Measurements from ENCODE around the gene SORBS1. TPM values are rescaled to one million over a fixed set of nuclear protein-coding genes. Genes with fewer than 3 reads are reported as not detected.

The SORBS1 gene
- total and polyA plus RNA-seq, 2 of the 13 experiments (the other 11 are each of a cell fraction or from before 2014, with no cell fraction given) = 16.8 to 39.8 TPM

DNA sequence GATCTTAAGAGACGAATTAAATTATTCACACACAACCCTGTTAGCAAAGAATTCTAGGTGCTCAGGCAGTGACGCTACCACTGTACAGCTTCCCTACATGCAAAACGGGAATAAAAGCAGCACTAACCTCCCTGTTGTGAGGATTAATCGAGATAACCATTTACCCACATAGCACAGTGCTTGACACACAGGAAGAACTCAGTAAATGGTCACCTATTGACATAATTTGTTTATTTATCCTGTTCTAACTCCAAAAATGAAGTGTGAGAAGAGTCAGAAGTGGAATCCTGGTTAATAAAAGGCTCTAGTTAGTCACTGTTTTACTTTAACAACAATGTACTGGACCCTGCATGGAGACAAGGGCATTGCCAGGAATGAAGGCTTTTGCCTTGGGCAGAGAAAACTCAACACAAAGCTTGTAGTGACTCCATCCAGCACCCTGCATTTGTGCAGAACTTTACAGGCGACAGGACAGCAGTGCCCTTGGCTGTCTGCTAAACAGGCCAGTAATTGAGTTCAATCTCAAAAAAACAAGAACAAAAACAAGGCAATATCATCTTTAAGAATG lies 103.8 kb downstream of the SORBS1 start (continued):
- TF ChIP-seq RFXAP (CRISPR knock-in tag; IDR thresholded peaks at IDR 0.05; ENCODE audit: borderline replicate concordance) (no peak), RFX1 (IDR thresholded peaks at IDR 0.05) (no peak), ETV5 (CRISPR knock-in tag; IDR thresholded peaks at IDR 0.05; ENCODE audit: borderline replicate concordance) (peak; percentile 88; the same call in 1 of the 2 replicates), ZGPAT (CRISPR knock-in tag; IDR thresholded peaks at IDR 0.05) (peak; percentile 55), NFIB (CRISPR knock-in tag; IDR thresholded peaks at IDR 0.05; ENCODE audit: borderline replicate concordance) (no peak), MLLT10 (CRISPR knock-in tag; IDR thresholded peaks at IDR 0.05) (no peak), PHB2 (IDR thresholded peaks at IDR 0.05; ENCODE audit: partially characterized antibody) (no peak), ZNF124 (CRISPR knock-in tag; IDR thresholded peaks at IDR 0.05) (no peak), MZF1 (CRISPR knock-in tag; IDR thresholded peaks at IDR 0.05; ENCODE audit: borderline replicate concordance) (no peak), ZNF841 (CRISPR knock-in tag; IDR thresholded peaks at IDR 0.05; ENCODE audit: borderline replicate concordance) (no peak), ZSCAN20 (CRISPR knock-in tag; IDR thresholded peaks at IDR 0.05; ENCODE audit: borderline replicate concordance) (peak; percentile 86; the same call in 1 of the 2 replicates), SIN3B (IDR thresholded peaks at IDR 0.05; ENCODE audit: low read length) (no peak), NFKB2 (CRISPR knock-in tag; IDR thresholded peaks at IDR 0.05; ENCODE audit: borderline replicate concordance) (no peak), FOSL2 (CRISPR knock-in tag; IDR thresholded peaks at IDR 0.05) (no peak; the same call in 1 of the 2 replicates), HDAC6 (IDR thresholded peaks at IDR 0.05; ENCODE audit: low read depth, low read length) (no peak), GLMP (CRISPR knock-in tag; IDR thresholded peaks at IDR 0.05; ENCODE audit: borderline replicate concordance) (no peak), MBD4 (IDR thresholded peaks at IDR 0.05; ENCODE audit: borderline replicate concordance, low read length) (no peak), ZNF678 (CRISPR knock-in tag; IDR thresholded peaks at IDR 0.05) (no peak)
- TF ChIP-seq, protein P1, sequence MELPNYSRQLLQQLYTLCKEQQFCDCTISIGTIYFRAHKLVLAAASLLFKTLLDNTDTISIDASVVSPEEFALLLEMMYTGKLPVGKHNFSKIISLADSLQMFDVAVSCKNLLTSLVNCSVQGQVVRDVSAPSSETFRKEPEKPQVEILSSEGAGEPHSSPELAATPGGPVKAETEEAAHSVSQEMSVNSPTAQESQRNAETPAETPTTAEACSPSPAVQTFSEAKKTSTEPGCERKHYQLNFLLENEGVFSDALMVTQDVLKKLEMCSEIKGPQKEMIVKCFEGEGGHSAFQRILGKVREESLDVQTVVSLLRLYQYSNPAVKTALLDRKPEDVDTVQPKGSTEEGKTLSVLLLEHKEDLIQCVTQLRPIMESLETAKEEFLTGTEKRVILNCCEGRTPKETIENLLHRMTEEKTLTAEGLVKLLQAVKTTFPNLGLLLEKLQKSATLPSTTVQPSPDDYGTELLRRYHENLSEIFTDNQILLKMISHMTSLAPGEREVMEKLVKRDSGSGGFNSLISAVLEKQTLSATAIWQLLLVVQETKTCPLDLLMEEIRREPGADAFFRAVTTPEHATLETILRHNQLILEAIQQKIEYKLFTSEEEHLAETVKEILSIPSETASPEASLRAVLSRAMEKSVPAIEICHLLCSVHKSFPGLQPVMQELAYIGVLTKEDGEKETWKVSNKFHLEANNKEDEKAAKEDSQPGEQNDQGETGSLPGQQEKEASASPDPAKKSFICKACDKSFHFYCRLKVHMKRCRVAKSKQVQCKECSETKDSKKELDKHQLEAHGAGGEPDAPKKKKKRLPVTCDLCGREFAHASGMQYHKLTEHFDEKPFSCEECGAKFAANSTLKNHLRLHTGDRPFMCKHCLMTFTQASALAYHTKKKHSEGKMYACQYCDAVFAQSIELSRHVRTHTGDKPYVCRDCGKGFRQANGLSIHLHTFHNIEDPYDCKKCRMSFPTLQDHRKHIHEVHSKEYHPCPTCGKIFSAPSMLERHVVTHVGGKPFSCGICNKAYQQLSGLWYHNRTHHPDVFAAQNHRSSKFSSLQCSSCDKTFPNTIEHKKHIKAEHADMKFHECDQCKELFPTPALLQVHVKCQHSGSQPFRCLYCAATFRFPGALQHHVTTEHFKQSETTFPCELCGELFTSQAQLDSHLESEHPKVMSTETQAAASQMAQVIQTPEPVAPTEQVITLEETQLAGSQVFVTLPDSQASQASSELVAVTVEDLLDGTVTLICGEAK (IDR thresholded peaks at IDR 0.05) = no peak
- TF ChIP-seq, protein P1 (CRISPR knock-in tag; IDR thresholded peaks at IDR 0.05) = no peak
